HepG2 (cell line): ENCODE data around the gene POLR1H. TPM values are rescaled to one million over a fixed set of nuclear protein-coding genes. Genes with fewer than 3 reads are reported as not detected.

ENCODE experiments used
- ARID5B ChIP-seq: IDR thresholded peaks from 2 replicates; pipeline ENCODE4 v1.4.0; 2020; ENCODE audit warnings: mild to moderate bottlenecking, missing genetic modification reagents
- BRCA1 ChIP-seq: sonication (generic); formaldehyde crosslinking; IDR thresholded peaks from 2 replicates; pipeline ENCODE4 v1.4.0; 2020; ENCODE audit warnings: missing genetic modification reagents
- CBX5 ChIP-seq: sonication (generic); formaldehyde crosslinking; IDR thresholded peaks from 2 replicates; pipeline ENCODE4 v1.4.0; 2020; ENCODE audit warnings: missing genetic modification reagents, borderline replicate concordance
- CHCHD3 ChIP-seq: sonication (generic); formaldehyde crosslinking; IDR thresholded peaks from 2 replicates; pipeline ENCODE4 v1.8.0; 2022; ENCODE audit warnings: mild to moderate bottlenecking, missing genetic modification reagents, moderate library complexity
- CREM ChIP-seq, 2 experiments: sonication (generic) in 1 of 2; formaldehyde crosslinking in 1 of 2; IDR thresholded peaks; 2 replicates each; pipeline versions ENCODE4 v1.4.0 to v1.6.1; 2016 to 2020; ENCODE audit warnings: antibody characterized with exemption in 1 of 2, mild to moderate bottlenecking in 1 of 2, missing genetic modification reagents in 1 of 2
- FOXM1 ChIP-seq: sonication (generic); formaldehyde crosslinking; IDR thresholded peaks from 2 replicates; pipeline ENCODE4 v1.5.0; 2020; ENCODE audit warnings: missing genetic modification reagents
- GATAD1 ChIP-seq: IDR thresholded peaks from 2 replicates; pipeline ENCODE4 v1.6.1; 2016; ENCODE audit warnings: missing genetic modification reagents, missing compliant biosample characterization
- HOXA5 ChIP-seq: sonication (generic); formaldehyde crosslinking; IDR thresholded peaks from 2 replicates; pipeline ENCODE4 v1.4.0; 2020; ENCODE audit warnings: missing genetic modification reagents
- KMT2A ChIP-seq: sonication (generic); formaldehyde crosslinking; IDR thresholded peaks from 2 replicates; pipeline ENCODE4 v1.4.0; 2020; ENCODE audit warnings: missing genetic modification reagents
- RXRB ChIP-seq: IDR thresholded peaks from 2 replicates; pipeline ENCODE4 v1.6.1; 2016; ENCODE audit warnings: borderline replicate concordance, missing genetic modification reagents, missing compliant biosample characterization
- TCF7L2 ChIP-seq: IDR thresholded peaks from 2 replicates; pipeline ENCODE4 v1.6.1; 2011; ENCODE audit warnings: mild to moderate bottlenecking, low read depth, low read length, moderate library complexity
- ZFP36 ChIP-seq: fragments of 150-350 bp; IDR thresholded peaks from 2 replicates; pipeline ENCODE4 v1.6.1; 2018; ENCODE audit warnings: borderline replicate concordance, low read length, low read depth; ENCODE audit not compliant: partially characterized antibody
- ZFP62 ChIP-seq: sonication (generic); formaldehyde crosslinking; IDR thresholded peaks from 2 replicates; pipeline ENCODE4 v1.4.0; 2020; ENCODE audit warnings: missing genetic modification reagents
- ZNF282 ChIP-seq: fragments of 450-650 bp; IDR thresholded peaks from 2 replicates; pipeline ENCODE4 v1.6.1; 2018; ENCODE audit not compliant: partially characterized antibody
- ZNF430 ChIP-seq: sonication (generic); formaldehyde crosslinking; IDR thresholded peaks from 2 replicates; pipeline ENCODE4 v1.9.0; 2021; ENCODE audit warnings: mild to moderate bottlenecking, missing genetic modification reagents
- ZNF552 ChIP-seq: sonication (generic); formaldehyde crosslinking; IDR thresholded peaks from 2 replicates; pipeline ENCODE4 v1.9.0; 2022; ENCODE audit warnings: missing genetic modification reagents, mild to moderate bottlenecking, borderline replicate concordance
- ZNF597 ChIP-seq: sonication (generic); formaldehyde crosslinking; IDR thresholded peaks from 2 replicates; pipeline ENCODE4 v1.5.0; 2020; ENCODE audit warnings: missing genetic modification reagents
- ZNF678 ChIP-seq: sonication (generic); formaldehyde crosslinking; IDR thresholded peaks from 2 replicates; pipeline ENCODE4 v1.4.0; 2020; ENCODE audit warnings: mild to moderate bottlenecking, missing genetic modification reagents
- ZNF75D ChIP-seq: sonication (generic); formaldehyde crosslinking; IDR thresholded peaks from 2 replicates; pipeline ENCODE4 v1.8.1; 2023; ENCODE audit warnings: missing genetic modification reagents, mild to moderate bottlenecking, borderline replicate concordance
- ZNF790 ChIP-seq: sonication (generic); formaldehyde crosslinking; IDR thresholded peaks from 2 replicates; pipeline ENCODE4 v1.8.0; 2022; ENCODE audit warnings: missing genetic modification reagents, mild to moderate bottlenecking, borderline replicate concordance
- ZNF841 ChIP-seq: sonication (generic); formaldehyde crosslinking; IDR thresholded peaks from 2 replicates; pipeline ENCODE4 v1.8.1; 2023; ENCODE audit warnings: missing genetic modification reagents, borderline replicate concordance
- polyA plus RNA-seq, 8 experiments: library from polyadenylated mRNA; depleted of rRNA in 3 of 8; stranded (reverse) in 7 of 8; unstranded in 1 of 8; fragments of >200 nt; fragmentation: Illumina TruSeq in 4 of 8; extraction: Trizol in 4 of 8; gene quantifications; 2 replicates each; pipeline versions ENCODE4 v1.2.1 to v1.2.3, GENCODE V29; 2011 to 2016; ENCODE audit warnings: low read depth in 4 of 8, missing spikeins in 1 of 8, mixed read lengths in 1 of 8; ENCODE audit not compliant: insufficient read depth in 1 of 8
- total RNA-seq, 5 experiments: library from RNA; depleted of rRNA; stranded (reverse); fragments of >200 nt; fragmentation: Illumina TruSeq; extraction: Trizol; gene quantifications; 2 replicates each; pipeline ENCODE4 v1.2.3, GENCODE V29; 2016; ENCODE audit warnings: low read depth in 1 of 5
- TF ChIP-seq, protein P1 (sequence below): sonication (generic); formaldehyde crosslinking; IDR thresholded peaks from 2 replicates; pipeline ENCODE4 v1.8.0; 2022; ENCODE audit warnings: missing genetic modification reagents, mild to moderate bottlenecking, borderline replicate concordance
- TF ChIP-seq, protein P2 (sequence below): IDR thresholded peaks from 2 replicates; pipeline ENCODE4 v1.6.1; 2016; ENCODE audit warnings: low read depth, borderline replicate concordance

POLR1H gene
- total and polyA plus RNA-seq, 2 of the 13 experiments (the other 11 are each of a cell fraction or from before 2014, with no cell fraction given): 61.4 to 79.8 TPM

DNA sequence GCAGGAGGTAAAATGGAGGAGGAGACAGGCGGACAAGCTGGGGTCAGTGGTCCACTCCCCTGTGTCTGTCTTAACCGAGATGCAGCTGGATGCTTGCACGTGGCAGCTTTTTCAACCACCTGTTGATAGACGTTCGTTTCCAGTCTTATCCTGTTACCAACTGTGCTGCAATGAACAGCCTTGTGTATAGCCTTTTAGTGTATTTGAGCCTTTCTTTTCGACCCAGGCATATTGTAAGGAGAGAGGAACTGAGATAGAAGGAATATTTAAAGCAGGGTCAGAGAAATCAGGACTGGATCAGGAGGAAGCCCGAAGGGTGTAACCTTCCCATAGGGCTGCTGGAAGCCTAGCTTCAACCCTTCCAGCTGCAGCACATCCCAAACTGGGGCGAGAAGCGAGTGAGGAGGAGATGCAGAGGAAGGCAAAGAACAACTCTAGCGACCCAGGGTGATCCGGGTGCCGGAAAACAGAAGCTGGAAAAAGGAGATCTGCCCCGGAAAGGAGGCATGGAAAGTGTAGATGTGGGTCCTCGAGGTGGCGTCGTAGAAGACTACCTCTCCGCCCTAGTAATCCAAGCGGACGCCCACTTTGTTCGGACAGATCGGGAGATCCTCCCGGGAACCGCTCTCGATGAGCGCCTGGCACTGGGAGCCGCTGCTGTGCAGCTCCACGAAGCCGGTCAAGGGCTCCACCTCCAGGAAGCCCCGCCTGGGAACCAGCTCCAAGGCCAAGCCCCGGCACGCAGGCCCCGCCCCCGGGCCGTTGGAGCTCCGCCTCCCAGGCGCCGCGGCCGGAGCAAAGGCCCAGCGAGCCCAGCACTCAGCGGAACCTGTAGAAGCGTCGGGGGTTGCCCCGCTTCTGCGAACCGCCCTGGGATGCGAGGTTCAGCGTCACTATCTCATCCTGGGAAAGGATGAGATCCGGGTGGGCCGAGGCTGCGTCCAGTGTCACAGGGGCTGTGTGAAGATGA is 40.7 kb downstream of the POLR1H start (continued):
- TF ChIP-seq ZNF678: 0 out of 2 replicates have a peak, but pooled peaks have one; percentile 68
- no peak; the same call in 1 of the 2 replicates for TF ChIP-seq CREM (IDR thresholded peaks at IDR 0.05)
- TF ChIP-seq CREM (CRISPR knock-in tag; IDR thresholded peaks at IDR 0.05): no peak
- peak; percentile 83 for TF ChIP-seq ZNF552
- no peak; the same call in 1 of the 2 replicates for TF ChIP-seq BRCA1 (CRISPR knock-in tag)
- TF ChIP-seq ZNF841 (CRISPR knock-in tag): no peak
- 0 out of 2 replicates have a peak, but pooled peaks have one; percentile 54 for TF ChIP-seq GATAD1 (CRISPR knock-in tag)
- TF ChIP-seq, protein P1, sequence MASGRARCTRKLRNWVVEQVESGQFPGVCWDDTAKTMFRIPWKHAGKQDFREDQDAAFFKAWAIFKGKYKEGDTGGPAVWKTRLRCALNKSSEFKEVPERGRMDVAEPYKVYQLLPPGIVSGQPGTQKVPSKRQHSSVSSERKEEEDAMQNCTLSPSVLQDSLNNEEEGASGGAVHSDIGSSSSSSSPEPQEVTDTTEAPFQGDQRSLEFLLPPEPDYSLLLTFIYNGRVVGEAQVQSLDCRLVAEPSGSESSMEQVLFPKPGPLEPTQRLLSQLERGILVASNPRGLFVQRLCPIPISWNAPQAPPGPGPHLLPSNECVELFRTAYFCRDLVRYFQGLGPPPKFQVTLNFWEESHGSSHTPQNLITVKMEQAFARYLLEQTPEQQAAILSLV (CRISPR knock-in tag): no peak
- TF ChIP-seq ZNF75D (CRISPR knock-in tag): no peak
- no peak for TF ChIP-seq CHCHD3 (CRISPR knock-in tag)
- TF ChIP-seq ZFP62 (CRISPR knock-in tag): no peak
- TF ChIP-seq ZNF282: no peak
- TF ChIP-seq ARID5B (CRISPR knock-in tag): peak; percentile 68
- TF ChIP-seq HOXA5 (CRISPR knock-in tag): 0 out of 2 replicates have a peak, but pooled peaks have one; percentile 33
- TF ChIP-seq, protein P2, sequence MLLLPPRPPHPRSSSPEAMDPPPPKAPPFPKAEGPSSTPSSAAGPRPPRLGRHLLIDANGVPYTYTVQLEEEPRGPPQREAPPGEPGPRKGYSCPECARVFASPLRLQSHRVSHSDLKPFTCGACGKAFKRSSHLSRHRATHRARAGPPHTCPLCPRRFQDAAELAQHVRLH: no peak; the same call in 1 of the 2 replicates
- 0 out of 2 replicates have a peak, but pooled peaks have one; percentile 68 for TF ChIP-seq KMT2A
- peak; percentile 81 for TF ChIP-seq RXRB (CRISPR knock-in tag)
- TF ChIP-seq TCF7L2: no peak
- no peak for TF ChIP-seq ZNF597 (CRISPR knock-in tag)
- TF ChIP-seq ZNF430 (CRISPR knock-in tag): 0 out of 2 replicates have a peak, but pooled peaks have one; percentile 89
- no peak for TF ChIP-seq ZNF790 (CRISPR knock-in tag)
- peak; percentile 27; the same call in 1 of the 2 replicates for TF ChIP-seq CBX5 (CRISPR knock-in tag)
- TF ChIP-seq ZFP36: no peak
- no peak for TF ChIP-seq FOXM1 (CRISPR knock-in tag)
